ENCODE data around the gene TBC1D1.

GRCh38 chr4:37977471-37978247 lies 86.8 kb downstream of the TBC1D1 start:
- peak; percentile 44 to 50 for TF ChIP-seq CTCF (conservative IDR thresholded peaks at IDR 0.05; ENCODE audit: low read depth in 2 of 2)
- TF ChIP-seq EZH2phosphoT487 (IDR thresholded peaks at IDR 0.05; ENCODE audit: unreplicated experiment): no peak
- TF ChIP-seq JUNB (IDR thresholded peaks at IDR 0.05; ENCODE audit: unreplicated experiment): no peak
- no peak for TF ChIP-seq EZH2 (IDR thresholded peaks at IDR 0.05; ENCODE audit: low read depth, unreplicated experiment)
- TF ChIP-seq POLR2AphosphoS5 (IDR thresholded peaks at IDR 0.05; ENCODE audit: low read depth): no peak

Data from GM23338 (cell line).